Measurements from ENCODE around the gene HES1. TPM values are rescaled to one million over a fixed set of nuclear protein-coding genes. Genes with fewer than 3 reads are reported as not detected.

Gene HES1
- total RNA-seq, 2 experiments from 2014 or later = 0.14 TPM; not detected in 1

- Mint-ChIP-seq H3K27ac (no peak overlapping the region), H3K27me3 (peaks cover 37% of the 10 kb centered on the region), H3K4me3 (no peak overlapping the region), H3K4me1 (no peaks in the 10 kb centered on the region), H3K36me3 (no peaks in the 10 kb centered on the region), H3K9me3 (no peaks in the 10 kb centered on the region)
- no peak for DNase-seq
Observed at GRCh38 chr3:194161131-194162045, 25.4 kb downstream of the HES1 start.

- no peaks in the 10 kb centered on the region for H3K4me1 Mint-ChIP-seq
- peaks cover 42% of the 10 kb centered on the region for H3K27me3 Mint-ChIP-seq
- H3K27ac Mint-ChIP-seq = no peak overlapping the region
- no peak for DNase-seq
- no peaks in the 10 kb centered on the region for H3K9me3 Mint-ChIP-seq
- no peaks in the 10 kb centered on the region for H3K36me3 Mint-ChIP-seq
- H3K4me3 Mint-ChIP-seq = no peak overlapping the region
Observed at GRCh38 chr3:194162070-194162678, 26.2 kb downstream of the HES1 start.

GRCh38 chr3:194162817-194163584 is 27.1 kb downstream of the HES1 start:
- peaks cover 45% of the 10 kb centered on the region for H3K27me3 Mint-ChIP-seq

GRCh38 chr3:194163697-194164096 is 27.7 kb downstream of the HES1 start:
- H3K36me3 Mint-ChIP-seq = no peaks in the 10 kb centered on the region
- H3K9me3 Mint-ChIP-seq = no peaks in the 10 kb centered on the region
- H3K4me1 Mint-ChIP-seq = no peaks in the 10 kb centered on the region
- no peak overlapping the region for H3K27ac Mint-ChIP-seq
- H3K4me3 Mint-ChIP-seq = no peak overlapping the region
- H3K27me3 Mint-ChIP-seq = peaks cover 46% of the 10 kb centered on the region
- no peak for DNase-seq

More at GRCh38 chr3:194162817-194163584, 27.1 kb downstream of the HES1 start:
- Mint-ChIP-seq H3K4me1 (no peaks in the 10 kb centered on the region), H3K36me3 (no peaks in the 10 kb centered on the region), H3K27ac (no peak overlapping the region), H3K4me3 (no peak overlapping the region), H3K9me3 (no peaks in the 10 kb centered on the region)
- no peak for DNase-seq

GRCh38 chr3:194164861-194165260 is 28.9 kb downstream of the HES1 start:
- H3K4me3 Mint-ChIP-seq = no peak overlapping the region
- H3K9me3 Mint-ChIP-seq = no peaks in the 10 kb centered on the region
- H3K4me1 Mint-ChIP-seq = no peaks in the 10 kb centered on the region
- no peak for DNase-seq
- H3K27ac Mint-ChIP-seq = no peak overlapping the region
- H3K27me3 Mint-ChIP-seq = peaks cover 56% of the 10 kb centered on the region
- no peaks in the 10 kb centered on the region for H3K36me3 Mint-ChIP-seq

GRCh38 chr3:194165271-194166018 is 29.5 kb downstream of the HES1 start:
- Mint-ChIP-seq H3K36me3 (no peaks in the 10 kb centered on the region), H3K27ac (no peak overlapping the region), H3K27me3 (peaks cover 56% of the 10 kb centered on the region), H3K4me3 (no peak overlapping the region), H3K4me1 (no peaks in the 10 kb centered on the region), H3K9me3 (no peaks in the 10 kb centered on the region)
- no peak for DNase-seq

- Mint-ChIP-seq H3K4me1 (no peaks in the 10 kb centered on the region), H3K27ac (no peak overlapping the region), H3K9me3 (no peaks in the 10 kb centered on the region), H3K36me3 (no peaks in the 10 kb centered on the region), H3K4me3 (no peak overlapping the region), H3K27me3 (peaks cover 45% of the 10 kb centered on the region)
- no peak for DNase-seq
Observed at GRCh38 chr3:194166682-194167479, 30.9 kb downstream of the HES1 start.

GRCh38 chr3:194167480-194168282 is 31.7 kb downstream of the HES1 start:
- H3K27me3 Mint-ChIP-seq = peaks cover 42% of the 10 kb centered on the region
- H3K9me3 Mint-ChIP-seq = no peaks in the 10 kb centered on the region
- no peaks in the 10 kb centered on the region for H3K4me1 Mint-ChIP-seq
- no peak for DNase-seq
- H3K36me3 Mint-ChIP-seq = no peaks in the 10 kb centered on the region
- H3K27ac Mint-ChIP-seq = no peak overlapping the region
- H3K4me3 Mint-ChIP-seq = no peak overlapping the region

GRCh38 chr3:194168994-194169393 is 33.0 kb downstream of the HES1 start:
- Mint-ChIP-seq H3K4me3 (no peak overlapping the region), H3K4me1 (no peaks in the 10 kb centered on the region), H3K36me3 (no peaks in the 10 kb centered on the region), H3K9me3 (no peaks in the 10 kb centered on the region), H3K27ac (no peak overlapping the region), H3K27me3 (peaks cover 31% of the 10 kb centered on the region)
- no peak for DNase-seq

- Mint-ChIP-seq H3K4me3 (no peak overlapping the region), H3K27ac (no peak overlapping the region), H3K27me3 (peaks cover 30% of the 10 kb centered on the region), H3K36me3 (no peaks in the 10 kb centered on the region), H3K9me3 (no peaks in the 10 kb centered on the region), H3K4me1 (no peaks in the 10 kb centered on the region)
- no peak for DNase-seq
Observed at GRCh38 chr3:194169595-194169994, 33.6 kb downstream of the HES1 start.

- Mint-ChIP-seq H3K4me3 (no peak overlapping the region), H3K36me3 (no peaks in the 10 kb centered on the region), H3K27ac (no peak overlapping the region), H3K9me3 (no peaks in the 10 kb centered on the region), H3K27me3 (peaks cover 28% of the 10 kb centered on the region), H3K4me1 (no peaks in the 10 kb centered on the region)
- no peak for DNase-seq
Observed at GRCh38 chr3:194170793-194171192, 34.8 kb downstream of the HES1 start.

- no peak for DNase-seq
- Mint-ChIP-seq H3K4me1 (no peaks in the 10 kb centered on the region), H3K27ac (no peak overlapping the region), H3K9me3 (no peaks in the 10 kb centered on the region), H3K36me3 (no peaks in the 10 kb centered on the region), H3K27me3 (peaks cover 4% of the 10 kb centered on the region), H3K4me3 (no peak overlapping the region)
Observed at GRCh38 chr3:194174406-194174805, 38.5 kb downstream of the HES1 start.

GRCh38 chr3:194174980-194175379 is 39.0 kb downstream of the HES1 start:
- Mint-ChIP-seq H3K36me3 (no peaks in the 10 kb centered on the region), H3K27ac (no peak overlapping the region), H3K4me3 (no peak overlapping the region), H3K27me3 (no peaks in the 10 kb centered on the region), H3K9me3 (no peaks in the 10 kb centered on the region), H3K4me1 (no peaks in the 10 kb centered on the region)
- DNase-seq = no peak
